BLaER1 (cell line): ENCODE measurements around the gene APBB1IP.

Experiments
- H3K27ac ChIP-seq: shearing (Covaris generic); formaldehyde crosslinking; 2 replicates; pipeline ENCODE4 v1.8.1; 2022
- H3K27me3 ChIP-seq: shearing (Covaris generic); formaldehyde crosslinking; 2 replicates; pipeline ENCODE4 v1.8.1; 2022
- H3K36me3 ChIP-seq: shearing (Covaris generic); formaldehyde crosslinking; 2 replicates; pipeline ENCODE4 v1.8.1; 2022
- H3K4me1 ChIP-seq: shearing (Covaris generic); formaldehyde crosslinking; 2 replicates; pipeline ENCODE4 v1.8.1; 2022
- H3K4me2 ChIP-seq: shearing (Covaris generic); formaldehyde crosslinking; 2 replicates; pipeline ENCODE4 v1.8.1; 2022
- H3K4me3 ChIP-seq: shearing (Covaris generic); formaldehyde crosslinking; 2 replicates; pipeline ENCODE4 v1.8.1; 2022
- H3K9ac ChIP-seq: shearing (Covaris generic); formaldehyde crosslinking; 2 replicates; pipeline ENCODE4 v1.8.1; 2022
- H3K9me3 ChIP-seq: shearing (Covaris generic); formaldehyde crosslinking; 2 replicates; pipeline ENCODE4 v1.8.1; 2022
- H4K20me1 ChIP-seq: shearing (Covaris generic); formaldehyde crosslinking; 2 replicates; pipeline ENCODE4 v1.8.1; 2022
- Cebpa-rat ChIP-seq: shearing (Covaris generic); IDR thresholded peaks from 2 replicates; pipeline ENCODE4 v1.8.1; 2022

Gene APBB1IP

GRCh38 chr10:26417136-26417535 lies 21.0 kb upstream of the APBB1IP start:
- H3K4me2 ChIP-seq: no peak overlapping the region
- no peak overlapping the region for H3K27ac ChIP-seq
- TF ChIP-seq Cebpa-rat: no peak
- H3K27me3 ChIP-seq: no peaks in the 10 kb centered on the region
- H3K36me3 ChIP-seq: no peaks in the 10 kb centered on the region
- no peak overlapping the region for H3K4me3 ChIP-seq
- no peak overlapping the region for H3K9ac ChIP-seq
- H3K4me1 ChIP-seq: peaks cover 5% of the 10 kb centered on the region; the same call in 1 of the 2 replicates
- 0 out of 2 replicates have a peak, but pooled peaks cover 3% of the 10 kb centered on the region for H3K9me3 ChIP-seq
- H4K20me1 ChIP-seq: no peaks in the 10 kb centered on the region

- Histone ChIP-seq H3K9me3 (peaks cover 26% of the 10 kb centered on the region), H3K36me3 (no peaks in the 10 kb centered on the region), H3K27ac (no peak overlapping the region), H4K20me1 (no peaks in the 10 kb centered on the region), H3K27me3 (no peaks in the 10 kb centered on the region), H3K4me1 (no peaks in the 10 kb centered on the region), H3K4me3 (no peak overlapping the region), H3K9ac (no peak overlapping the region), H3K4me2 (no peak overlapping the region)
- TF ChIP-seq Cebpa-rat: no peak
These were observed 15.2 kb upstream of the APBB1IP start for GRCh38 chr10:26422977-26423376.

GRCh38 chr10:26423722-26424121 lies 14.4 kb upstream of the APBB1IP start:
- Histone ChIP-seq H3K4me2 (no peak overlapping the region), H3K9me3 (peaks cover 29% of the 10 kb centered on the region), H3K36me3 (no peaks in the 10 kb centered on the region)

GRCh38 chr10:26430641-26431163 lies 7.4 kb upstream of the APBB1IP start:
- no peaks in the 10 kb centered on the region for H3K27me3 ChIP-seq
- peaks cover 39% of the 10 kb centered on the region for H3K4me1 ChIP-seq
- H3K4me2 ChIP-seq: peak overlapping the region; percentile 50
- H4K20me1 ChIP-seq: no peaks in the 10 kb centered on the region
- H3K27ac ChIP-seq: peak overlapping the region; percentile 70
- no peaks in the 10 kb centered on the region for H3K36me3 ChIP-seq
- no peak overlapping the region for H3K4me3 ChIP-seq
- no peak overlapping the region for H3K9ac ChIP-seq
- peaks cover 43% of the 10 kb centered on the region for H3K9me3 ChIP-seq
- TF ChIP-seq Cebpa-rat: no peak

More at GRCh38 chr10:26423722-26424121, 14.4 kb upstream of the APBB1IP start:
- H3K27me3 ChIP-seq: no peaks in the 10 kb centered on the region
- no peak for TF ChIP-seq Cebpa-rat
- H3K27ac ChIP-seq: no peak overlapping the region
- H3K4me1 ChIP-seq: no peaks in the 10 kb centered on the region
- H3K4me3 ChIP-seq: no peak overlapping the region
- H4K20me1 ChIP-seq: no peaks in the 10 kb centered on the region
- no peak overlapping the region for H3K9ac ChIP-seq

- H3K9ac ChIP-seq: no peak overlapping the region
- H3K4me2 ChIP-seq: no peak overlapping the region
- H3K4me1 ChIP-seq: peaks cover 57% of the 10 kb centered on the region
- no peaks in the 10 kb centered on the region for H3K36me3 ChIP-seq
- no peaks in the 10 kb centered on the region for H3K27me3 ChIP-seq
- H3K27ac ChIP-seq: no peak overlapping the region
- H3K9me3 ChIP-seq: peaks cover 43% of the 10 kb centered on the region
- H4K20me1 ChIP-seq: no peaks in the 10 kb centered on the region
- no peak for TF ChIP-seq Cebpa-rat
- no peak overlapping the region for H3K4me3 ChIP-seq
These were observed 5.2 kb upstream of the APBB1IP start for GRCh38 chr10:26432938-26433337.

- TF ChIP-seq Cebpa-rat: no peak
- Histone ChIP-seq H3K27ac (peak overlapping the region; percentile 100), H3K4me3 (no peak overlapping the region), H4K20me1 (no peaks in the 10 kb centered on the region), H3K4me1 (peaks cover 48% of the 10 kb centered on the region), H3K9me3 (peaks cover 33% of the 10 kb centered on the region), H3K36me3 (peaks cover under 1% of the 10 kb centered on the region; the same call in 1 of the 2 replicates), H3K27me3 (no peaks in the 10 kb centered on the region), H3K4me2 (peak overlapping the region; percentile 99), H3K9ac (peak overlapping the region; percentile 38; the same call in 1 of the 2 replicates)
These were observed 2.3 kb upstream of the APBB1IP start for GRCh38 chr10:26435852-26436251.

- H3K36me3 ChIP-seq: peaks cover 10% of the 10 kb centered on the region
- H3K4me1 ChIP-seq: peaks cover 48% of the 10 kb centered on the region
- H3K4me3 ChIP-seq: peak overlapping the region; percentile 89
- H4K20me1 ChIP-seq: no peaks in the 10 kb centered on the region; the same call in 1 of the 2 replicates
- no peak for TF ChIP-seq Cebpa-rat
- peak overlapping the region; percentile 100 for H3K27ac ChIP-seq
- no peaks in the 10 kb centered on the region for H3K27me3 ChIP-seq
- H3K9me3 ChIP-seq: peaks cover 27% of the 10 kb centered on the region
- peak overlapping the region; percentile 100; the same call in 1 of the 2 replicates for H3K9ac ChIP-seq
- H3K4me2 ChIP-seq: peak overlapping the region; percentile 99
These were observed 1.3 kb upstream of the APBB1IP start for GRCh38 chr10:26436848-26437247.

GRCh38 chr10:26438534-26439341 lies 597 bp downstream of the APBB1IP start:
- peak overlapping the region; percentile 89 for H3K4me3 ChIP-seq
- peak overlapping the region; percentile 100 for H3K27ac ChIP-seq
- H3K9ac ChIP-seq: peak overlapping the region; percentile 100

GRCh38 chr10:26439406-26440087 lies 1.4 kb downstream of the APBB1IP start:
- peaks cover 62% of the 10 kb centered on the region for H3K4me1 ChIP-seq
- H3K27me3 ChIP-seq: no peaks in the 10 kb centered on the region
- H4K20me1 ChIP-seq: peaks cover 10% of the 10 kb centered on the region; the same call in 1 of the 2 replicates
- no peak for TF ChIP-seq Cebpa-rat
- H3K9me3 ChIP-seq: peaks cover 18% of the 10 kb centered on the region
- peaks cover 36% of the 10 kb centered on the region for H3K36me3 ChIP-seq
- peak overlapping the region; percentile 100 for H3K9ac ChIP-seq
- peak overlapping the region; percentile 89 for H3K4me3 ChIP-seq
- H3K27ac ChIP-seq: peak overlapping the region; percentile 100
- peak overlapping the region; percentile 99 for H3K4me2 ChIP-seq

More at GRCh38 chr10:26438534-26439341, 597 bp downstream of the APBB1IP start:
- H3K27me3 ChIP-seq: no peaks in the 10 kb centered on the region
- H4K20me1 ChIP-seq: peaks cover 3% of the 10 kb centered on the region; the same call in 1 of the 2 replicates
- no peak for TF ChIP-seq Cebpa-rat
- peaks cover 28% of the 10 kb centered on the region for H3K36me3 ChIP-seq
- H3K9me3 ChIP-seq: peaks cover 16% of the 10 kb centered on the region; the same call in 1 of the 2 replicates
- peaks cover 61% of the 10 kb centered on the region for H3K4me1 ChIP-seq
- H3K4me2 ChIP-seq: peak overlapping the region; percentile 99
